NCI-H1694 (cell line): ENCODE data around the gene LRRC4B.
A peak's percentile ranks its signal among the peaks of the same experiment; 100 is the strongest.

Experiments used
- DNase-seq: peaks from one replicate; lab custom pipeline; 2025; lab: John Stamatoyannopoulos, UW

LRRC4B gene

GRCh38 chr19:50520822-50521465 is 47.3 kb downstream of the LRRC4B start:
- no peak for DNase-seq

- no peak for DNase-seq
Measured at GRCh38 chr19:50519006-50519575, 49.1 kb downstream of the LRRC4B start.

GRCh38 chr19:50518091-50519005 is 49.9 kb downstream of the LRRC4B start:
- no peak for DNase-seq

- DNase-seq = no peak
Measured at GRCh38 chr19:50517704-50518075, 50.5 kb downstream of the LRRC4B start.

GRCh38 chr19:50516964-50517703 is 51.1 kb downstream of the LRRC4B start:
- DNase-seq = no peak

GRCh38 chr19:50516456-50516855 is 51.8 kb downstream of the LRRC4B start:
- no peak for DNase-seq

- no peak for DNase-seq
Measured at GRCh38 chr19:50515168-50515561, 53.1 kb downstream of the LRRC4B start.

- peak; percentile 60 for DNase-seq
Measured at GRCh38 chr19:50514346-50515167, 53.7 kb downstream of the LRRC4B start.

- DNase-seq = no peak
Measured at GRCh38 chr19:50513746-50514345, 54.4 kb downstream of the LRRC4B start, which contains the start of gene ASPDH. Gene ASPDH, minus strand, starts transcription at chr19:50513913. Its CDS starts 90 bp downstream, at chr19:50513823.

GRCh38 chr19:50512999-50513745 is 55.1 kb downstream of the LRRC4B start:
- DNase-seq = no peak

GRCh38 chr19:50512112-50512998 is 55.9 kb downstream of the LRRC4B start:
- DNase-seq = no peak

GRCh38 chr19:50511069-50511822 is 57.0 kb downstream of the LRRC4B start, which contains the start of gene JOSD2:
Gene JOSD2, minus strand, starts transcription at chr19:50511191. Its CDS starts 760 bp downstream, at chr19:50510431.
- peak; percentile 98 for DNase-seq

- peak; percentile 74 for DNase-seq
Measured at GRCh38 chr19:50510700-50511068, 57.6 kb downstream of the LRRC4B start.

GRCh38 chr19:50510121-50510670 is 58.0 kb downstream of the LRRC4B start:
- DNase-seq = no peak

- no peak for DNase-seq
Measured at GRCh38 chr19:50509366-50509765, 58.9 kb downstream of the LRRC4B start.

GRCh38 chr19:50508843-50509190 is 59.4 kb downstream of the LRRC4B start:
- DNase-seq = no peak

GRCh38 chr19:50507376-50507775 is 60.9 kb downstream of the LRRC4B start:
- DNase-seq = no peak

- DNase-seq = no peak
Measured at GRCh38 chr19:50506700-50507099, 61.5 kb downstream of the LRRC4B start.
